HEK293 (cell line): Measurements from ENCODE around the gene KRTAP9-7.

Experiments used
- CTCF ChIP-seq: fragments of 450-650 bp; formaldehyde crosslinking; IDR thresholded peaks from 2 replicates; pipeline ENCODE4 v1.5.1; 2016; ENCODE audit warnings: missing biosample characterization, missing genetic modification characterization
- PRDM1 ChIP-seq: fragments of 450-650 bp; formaldehyde crosslinking; IDR thresholded peaks from 2 replicates; pipeline ENCODE4; 2016; ENCODE audit warnings: missing biosample characterization, missing genetic modification characterization
- REST ChIP-seq: fragments of 450-650 bp; formaldehyde crosslinking; IDR thresholded peaks from 2 replicates; pipeline ENCODE4 v1.5.1; 2016; ENCODE audit warnings: missing biosample characterization, missing genetic modification characterization
- ZBTB20 ChIP-seq: fragments of 450-650 bp; formaldehyde crosslinking; IDR thresholded peaks from 2 replicates; pipeline ENCODE4 v1.5.1; 2016; ENCODE audit warnings: missing biosample characterization, missing genetic modification characterization
- ZNF24 ChIP-seq: fragments of 450-650 bp; formaldehyde crosslinking; IDR thresholded peaks from 2 replicates; pipeline ENCODE4 v1.5.1; 2016; ENCODE audit warnings: missing biosample characterization, missing genetic modification characterization
- ZNF76 ChIP-seq: fragments of 450-650 bp; formaldehyde crosslinking; IDR thresholded peaks from 2 replicates; pipeline ENCODE4; 2016; ENCODE audit warnings: low read depth, missing biosample characterization, missing genetic modification characterization, borderline replicate concordance
- ZNF768 ChIP-seq: fragments of 450-650 bp; formaldehyde crosslinking; IDR thresholded peaks from 2 replicates; pipeline ENCODE4 v1.5.1; 2018; ENCODE audit warnings: missing biosample characterization, mild to moderate bottlenecking, missing genetic modification characterization

GRCh38 chr17:41251261-41251660, 24.2 kb upstream of the KRTAP9-7 start:
- TF ChIP-seq CTCF (tag by site-specific recombination): no peak
- no peak for TF ChIP-seq ZNF768 (tag by site-specific recombination)
- TF ChIP-seq ZNF76 (tag by site-specific recombination): no peak
- TF ChIP-seq REST (tag by site-specific recombination): no peak
- TF ChIP-seq PRDM1 (tag by site-specific recombination): no peak
- TF ChIP-seq ZBTB20: no peak
- no peak for TF ChIP-seq ZNF24 (tag by site-specific recombination)
